Sigmoid colon (tissue), 7 donors: ENCODE data around the gene RCL1. TPM values are rescaled to one million over a fixed set of nuclear protein-coding genes. Genes with fewer than 3 reads are reported as not detected.

Source experiments
- DNase-seq: peaks from one replicate; pipeline ENCODE4 v3.0.0-alpha.2; 2019
- H3K27ac ChIP-seq, 4 donors: fragments of 200-600 bp; sonication (generic); one replicate each; pipeline ENCODE4 v1.5.1; 2016 to 2019; ENCODE audit warnings: mild to moderate bottlenecking in 1 of 4
- H3K27me3 ChIP-seq, 3 donors: fragments of 200-600 bp; sonication (generic); one replicate each; pipeline ENCODE4 v1.5.1; 2019; ENCODE audit warnings: mild to moderate bottlenecking in 1 of 3
- H3K36me3 ChIP-seq, 4 donors: fragments of 200-600 bp; sonication (generic); one replicate each; pipeline ENCODE4 v1.5.1; 2016 to 2019
- H3K4me1 ChIP-seq, 4 donors: fragments of 200-600 bp; sonication (generic); one replicate each; pipeline ENCODE4 v1.5.1; 2017 to 2019
- H3K4me3 ChIP-seq, 4 donors: fragments of 200-600 bp; sonication (generic); one replicate each; pipeline ENCODE4 v1.5.1; 2017 to 2019; ENCODE audit warnings: mild to moderate bottlenecking in 2 of 4, moderate library complexity in 1 of 4
- H3K9me3 ChIP-seq, 4 donors: fragments of 200-600 bp in 3 of 4; sonication (generic) in 3 of 4; one replicate each; pipeline versions ENCODE4 v1.5.1 to v1.6.1; 2013 to 2019
- EP300 ChIP-seq, 4 donors: sonication (generic); formaldehyde crosslinking; IDR thresholded peaks; one replicate each; pipeline ENCODE4 v1.6.1; 2017; ENCODE audit warnings: antibody characterized with exemption in 4 of 4
- POLR2A ChIP-seq, 2 donors: fragments of 450-650 bp; IDR thresholded peaks; one replicate each; pipeline ENCODE4 v1.6.1; 2016; ENCODE audit warnings: antibody characterized with exemption in 2 of 2, mild to moderate bottlenecking in 2 of 2, moderate library complexity in 2 of 2
- POLR2AphosphoS5 ChIP-seq, 4 donors: sonication (generic); formaldehyde crosslinking; IDR thresholded peaks; one replicate each; pipeline ENCODE4 v1.6.1; 2017; ENCODE audit warnings: antibody characterized with exemption in 4 of 4
- WGBS, 2 donors: extraction: QIAGEN DNeasy Blood & Tissue Kit; methylation state at CpG; one replicate each; pipeline ENCODE4 v1.1.7; 2013; 5-methylcytosine and 5-hydroxymethylcytosine counted together
- intact Hi-C: fragments of 100-400 bp; cut with DNase I; formaldehyde crosslinking; loops from one replicate; pipeline ENCODE4 v1.15.1; 2023
- polyA plus RNA-seq, 3 donors: library from polyadenylated mRNA; stranded (reverse); fragments of 200-250 nt; gene quantifications; one replicate each; pipeline ENCODE4 v1.2.3, GENCODE V29; 2013
- total RNA-seq, 4 donors: library from RNA; depleted of rRNA; stranded (reverse); fragments of >200 nt; gene quantifications; one replicate each; pipeline ENCODE4 v1.1.0, GENCODE V29; 2016
- TF ChIP-seq, protein P1 (sequence below), 4 experiments: fragments of 450-650 bp in 3 of 4; fragments of 200-600 bp in 1 of 4; IDR thresholded peaks; one replicate each; pipeline ENCODE4 v1.5.1; 2016 to 2019; ENCODE audit warnings: antibody characterized with exemption in 4 of 4, mild to moderate bottlenecking in 3 of 4, moderate library complexity in 2 of 4
- donor health status: healthy with polysubstance abuse.
- donor health status: Bipolar disorder and iron deficiency.
- donor health status: healthy.

RCL1 gene
- total and polyA plus RNA-seq, 7 donors, result 5.1 to 24.1 (median 19.7) TPM

DNA sequence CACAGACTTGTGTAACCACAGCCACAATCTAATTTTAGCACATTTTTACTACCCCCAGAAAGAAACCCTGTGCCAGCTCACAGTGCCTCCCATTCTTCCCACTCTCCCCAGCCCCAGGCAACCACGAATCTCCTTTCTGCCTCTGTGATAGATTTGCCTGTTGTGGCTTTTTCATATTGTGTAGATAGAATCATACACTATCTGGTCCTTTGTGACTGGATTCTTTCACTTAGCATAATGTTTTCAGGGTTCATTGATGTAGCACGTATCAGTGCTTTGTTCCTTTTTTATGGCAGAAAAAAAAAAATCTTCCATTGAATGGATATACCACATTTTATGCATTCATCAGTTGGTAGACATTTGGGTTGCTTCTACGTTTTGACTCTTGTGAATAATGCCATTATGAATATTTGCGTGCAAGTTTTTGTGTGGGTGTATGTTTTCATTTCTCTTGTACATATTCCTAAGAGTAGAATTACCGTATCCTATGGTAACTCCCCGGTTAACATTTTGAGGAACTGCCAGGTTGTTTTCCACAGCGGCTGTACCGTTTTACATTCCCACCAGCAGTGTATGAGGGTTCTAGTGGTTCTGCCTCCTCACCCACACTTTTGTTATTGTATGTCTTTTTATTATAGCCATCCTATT is 64.5 kb downstream of the RCL1 start:
- Histone ChIP-seq H3K9me3 (no peaks in the 10 kb centered on the region), H3K4me3 (no peak overlapping the region), H3K36me3 (peaks cover 0 to 37% (median 11%) of the 10 kb centered on the region in 4 donors), H3K4me1 (no peaks in the 10 kb centered on the region), H3K27ac (no peak overlapping the region), H3K27me3 (no peaks in the 10 kb centered on the region)
- no peak for DNase-seq
- TF ChIP-seq, protein P1, sequence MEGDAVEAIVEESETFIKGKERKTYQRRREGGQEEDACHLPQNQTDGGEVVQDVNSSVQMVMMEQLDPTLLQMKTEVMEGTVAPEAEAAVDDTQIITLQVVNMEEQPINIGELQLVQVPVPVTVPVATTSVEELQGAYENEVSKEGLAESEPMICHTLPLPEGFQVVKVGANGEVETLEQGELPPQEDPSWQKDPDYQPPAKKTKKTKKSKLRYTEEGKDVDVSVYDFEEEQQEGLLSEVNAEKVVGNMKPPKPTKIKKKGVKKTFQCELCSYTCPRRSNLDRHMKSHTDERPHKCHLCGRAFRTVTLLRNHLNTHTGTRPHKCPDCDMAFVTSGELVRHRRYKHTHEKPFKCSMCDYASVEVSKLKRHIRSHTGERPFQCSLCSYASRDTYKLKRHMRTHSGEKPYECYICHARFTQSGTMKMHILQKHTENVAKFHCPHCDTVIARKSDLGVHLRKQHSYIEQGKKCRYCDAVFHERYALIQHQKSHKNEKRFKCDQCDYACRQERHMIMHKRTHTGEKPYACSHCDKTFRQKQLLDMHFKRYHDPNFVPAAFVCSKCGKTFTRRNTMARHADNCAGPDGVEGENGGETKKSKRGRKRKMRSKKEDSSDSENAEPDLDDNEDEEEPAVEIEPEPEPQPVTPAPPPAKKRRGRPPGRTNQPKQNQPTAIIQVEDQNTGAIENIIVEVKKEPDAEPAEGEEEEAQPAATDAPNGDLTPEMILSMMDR (IDR thresholded peaks at IDR 0.05), result no peak
- TF ChIP-seq POLR2A (IDR thresholded peaks at IDR 0.05), result no peak
- TF ChIP-seq EP300 (IDR thresholded peaks at IDR 0.05), result no peak
- no peak for TF ChIP-seq POLR2AphosphoS5 (IDR thresholded peaks at IDR 0.05)
- 82 to 85% methylated on average over 8 of the region's 8 CpGs for WGBS, 2 donors
- intact Hi-C loops, result no loop called here

DNA sequence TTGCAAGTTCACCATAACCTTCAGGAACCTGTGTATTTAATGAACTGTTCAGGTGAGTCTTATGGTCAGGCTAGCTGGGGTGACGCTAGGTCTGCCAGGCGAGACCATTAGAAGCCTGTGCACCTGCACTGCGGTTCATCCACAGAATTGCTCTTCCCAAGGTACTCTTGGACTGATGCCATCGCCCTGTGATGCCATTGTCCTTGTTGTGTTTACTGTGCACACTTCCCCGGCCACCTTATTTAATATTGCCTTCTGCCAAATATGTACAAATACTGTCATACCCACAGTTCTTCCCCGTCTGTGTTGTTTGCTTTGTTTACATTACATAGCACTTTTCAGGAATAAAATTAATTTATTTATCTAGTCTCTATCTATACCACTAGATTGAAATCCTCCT is 66.3 kb downstream of the RCL1 start:
- WGBS, 2 donors, result 83 to 92% methylated on average over 6 of the region's 6 CpGs
- no peaks in the 10 kb centered on the region for H3K9me3 ChIP-seq
- H3K4me1 ChIP-seq, result no peaks in the 10 kb centered on the region
- no peak for TF ChIP-seq POLR2AphosphoS5 (IDR thresholded peaks at IDR 0.05)
- TF ChIP-seq POLR2A (IDR thresholded peaks at IDR 0.05), result no peak
- TF ChIP-seq EP300 (IDR thresholded peaks at IDR 0.05), result no peak
- TF ChIP-seq, protein P1 (IDR thresholded peaks at IDR 0.05), result no peak
- intact Hi-C loops, result no loop called here
- H3K36me3 ChIP-seq, result peaks cover 0 to 19% (median 5%) of the 10 kb centered on the region in 4 donors
- no peak overlapping the region for H3K4me3 ChIP-seq
- no peak for DNase-seq
- H3K27me3 ChIP-seq, result no peaks in the 10 kb centered on the region
- H3K27ac ChIP-seq, result no peak overlapping the region

DNA sequence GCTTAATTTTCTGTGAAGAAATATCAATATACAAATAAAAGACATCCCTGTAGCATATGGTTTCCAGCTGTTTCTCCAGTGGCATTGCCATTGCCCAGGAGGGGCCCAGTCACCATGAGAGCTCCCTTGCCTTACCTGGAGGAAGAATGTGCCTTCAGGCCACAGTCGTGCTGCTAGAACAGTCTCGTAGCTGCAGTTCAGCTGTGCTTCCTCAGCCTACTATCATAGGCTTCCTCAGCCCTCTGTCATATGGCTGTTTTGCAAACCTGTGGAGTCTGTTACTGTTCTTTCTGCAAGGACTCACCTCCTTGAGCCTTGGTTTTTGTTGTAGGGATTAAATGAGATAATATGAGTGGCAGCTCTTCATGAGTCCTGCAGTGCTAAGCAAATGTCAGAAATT is 67.6 kb downstream of the RCL1 start:
- intact Hi-C loops, result no loop called here
- Histone ChIP-seq H3K27me3 (no peaks in the 10 kb centered on the region), H3K9me3 (no peaks in the 10 kb centered on the region), H3K4me3 (no peak overlapping the region), H3K4me1 (no peaks in the 10 kb centered on the region), H3K36me3 (peaks cover 0 to 19% (median 5%) of the 10 kb centered on the region in 4 donors), H3K27ac (no peak overlapping the region)
- WGBS, 2 donors, result 73 to 99% methylated on average over 2 of the region's 2 CpGs
- TF ChIP-seq POLR2AphosphoS5 (IDR thresholded peaks at IDR 0.05) (no peak), POLR2A (IDR thresholded peaks at IDR 0.05) (no peak), EP300 (IDR thresholded peaks at IDR 0.05) (no peak)
- TF ChIP-seq, protein P1 (IDR thresholded peaks at IDR 0.05), result no peak
- no peak for DNase-seq

DNA sequence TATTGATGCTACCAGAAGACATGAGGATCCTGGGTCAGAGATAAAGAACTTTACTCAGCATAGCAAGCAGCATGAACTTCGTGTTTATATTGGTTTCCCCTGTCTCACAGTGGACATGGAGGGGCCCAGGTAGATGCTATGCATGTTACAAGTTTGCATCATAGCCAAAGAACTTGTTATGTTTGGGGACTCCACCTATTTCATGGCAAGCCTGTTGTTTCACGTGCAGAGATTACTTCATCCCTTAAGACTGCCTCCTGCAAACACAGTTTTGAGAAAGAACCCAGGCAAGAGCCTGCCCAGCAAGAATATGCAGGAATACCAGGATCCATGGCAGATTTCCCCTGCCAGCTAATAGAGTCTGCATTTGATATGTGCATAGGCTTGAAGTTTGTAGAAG is 68.4 kb downstream of the RCL1 start:
- no peak for DNase-seq
- Histone ChIP-seq H3K9me3 (no peaks in the 10 kb centered on the region), H3K27ac (no peak overlapping the region), H3K36me3 (peaks cover 0 to 19% (median 5%) of the 10 kb centered on the region in 4 donors), H3K27me3 (no peaks in the 10 kb centered on the region), H3K4me3 (no peak overlapping the region), H3K4me1 (no peaks in the 10 kb centered on the region)
- intact Hi-C loops, result no loop called here
- no peak for TF ChIP-seq EP300 (IDR thresholded peaks at IDR 0.05)
- TF ChIP-seq POLR2AphosphoS5 (IDR thresholded peaks at IDR 0.05), result no peak
- TF ChIP-seq POLR2A (IDR thresholded peaks at IDR 0.05), result no peak
- TF ChIP-seq, protein P1 (IDR thresholded peaks at IDR 0.05), result no peak
- 89 to 92% methylated on average over 2 of the region's 2 CpGs for WGBS, 2 donors
